Head of caudate nucleus (tissue), 42 donors: Measurements from ENCODE around the gene MAP3K5.
"Not testable (repeated sequence)": the region's sequence is repeated elsewhere in the genome, so short reads cannot be mapped to it uniquely, and the experiment has no call there.

Experiments used
- DNase-seq, 42 donors: peaks; one replicate each; pipeline versions ENCODE4 v3.0.0 to v3.0.0-alpha.2; 2020 to 2021; ENCODE audit warnings: mixed read lengths in 7 of 42
- intact Hi-C: fragments of 100-400 bp; cut with DNase I; formaldehyde crosslinking; loops from one replicate; pipeline ENCODE4 v1.15.0; 2022

The MAP3K5 gene

DNA sequence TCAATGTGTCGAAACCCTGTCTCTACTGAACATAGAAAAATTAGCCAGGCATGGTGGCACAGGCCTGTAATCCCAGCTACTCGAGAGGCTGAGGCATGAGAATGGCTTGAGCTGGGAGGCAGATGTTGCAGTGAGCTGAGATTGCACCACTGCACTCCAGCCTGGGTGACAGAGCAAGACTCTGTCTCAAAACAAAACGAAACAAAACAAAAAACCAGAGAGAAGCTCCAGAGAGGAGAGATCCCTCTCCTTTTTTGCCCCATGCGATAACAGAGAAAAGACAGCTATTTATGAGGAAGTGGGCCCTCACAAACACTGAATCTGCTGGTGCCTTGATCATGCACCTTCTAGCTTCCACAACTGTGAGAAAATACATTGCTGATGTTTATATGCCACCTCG is 31.5 kb downstream of the MAP3K5 start:
- DNase-seq, intact Hi-C loops: not testable (repeated sequence)

DNA sequence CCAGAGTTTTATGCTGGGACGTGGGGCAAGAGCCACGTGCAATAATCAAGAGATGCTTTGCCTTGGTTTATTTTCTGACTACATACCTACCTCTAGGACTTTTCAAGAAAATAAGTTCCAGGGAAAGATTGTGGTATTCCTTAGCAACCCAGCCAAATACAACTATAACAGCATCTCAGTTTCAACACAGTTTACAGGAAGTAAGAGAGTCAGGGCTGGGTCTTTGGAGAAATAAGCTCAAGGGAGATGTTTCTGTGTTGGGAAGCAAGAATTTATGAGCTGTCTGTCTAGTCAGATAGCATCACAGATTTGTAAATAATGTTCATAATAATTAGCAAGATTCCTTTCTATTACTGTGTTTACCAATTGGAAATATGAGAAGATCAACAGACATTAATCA is 35.1 kb downstream of the MAP3K5 start:
- DNase-seq = peak in 1 of 42 donors; percentile 5
- intact Hi-C loops = no loop called here

DNA sequence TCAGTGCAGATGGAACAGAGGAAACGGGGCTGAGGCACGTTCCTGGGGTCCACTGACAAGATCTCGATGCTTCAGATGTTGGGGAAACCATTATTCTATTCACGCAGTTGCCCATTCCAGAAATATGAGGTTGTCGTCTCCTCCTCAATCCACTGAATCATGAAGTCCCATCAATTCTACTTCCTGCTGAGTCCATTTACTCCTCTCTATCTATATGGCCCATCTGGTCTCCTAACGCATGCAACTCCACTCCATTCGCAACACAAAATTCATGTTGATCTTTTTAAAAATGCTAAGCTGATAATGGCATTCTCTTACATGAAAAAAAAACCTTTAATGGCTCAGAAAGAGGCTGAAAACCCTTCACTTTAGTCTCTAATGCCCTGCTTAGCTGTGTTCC is 37.5 kb downstream of the MAP3K5 start:
- DNase-seq = no peak

DNA sequence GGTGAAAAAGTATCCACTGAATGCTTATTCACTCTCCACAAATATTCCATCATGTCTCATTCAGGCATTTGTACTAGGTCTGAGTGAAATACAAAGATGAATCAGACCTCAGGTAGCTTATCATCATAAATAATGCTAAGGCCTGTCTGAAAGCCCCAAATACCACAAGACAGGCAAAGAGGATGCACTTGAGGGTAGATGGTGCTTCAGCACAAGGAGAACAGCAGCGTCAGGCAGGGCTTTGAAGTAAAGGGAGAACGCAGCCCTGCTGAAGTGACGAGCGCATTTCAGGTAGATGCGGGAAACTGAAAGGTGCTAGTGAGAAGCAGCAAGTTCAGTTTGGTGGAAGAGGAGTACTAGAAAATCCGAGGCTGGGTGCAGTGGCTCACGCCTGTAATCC is 38.7 kb downstream of the MAP3K5 start:
- DNase-seq = no peak
- intact Hi-C loops = no loop called here

More for the DNA sequence above, 37.5 kb downstream of the MAP3K5 start:
- intact Hi-C loops = no loop called here

DNA sequence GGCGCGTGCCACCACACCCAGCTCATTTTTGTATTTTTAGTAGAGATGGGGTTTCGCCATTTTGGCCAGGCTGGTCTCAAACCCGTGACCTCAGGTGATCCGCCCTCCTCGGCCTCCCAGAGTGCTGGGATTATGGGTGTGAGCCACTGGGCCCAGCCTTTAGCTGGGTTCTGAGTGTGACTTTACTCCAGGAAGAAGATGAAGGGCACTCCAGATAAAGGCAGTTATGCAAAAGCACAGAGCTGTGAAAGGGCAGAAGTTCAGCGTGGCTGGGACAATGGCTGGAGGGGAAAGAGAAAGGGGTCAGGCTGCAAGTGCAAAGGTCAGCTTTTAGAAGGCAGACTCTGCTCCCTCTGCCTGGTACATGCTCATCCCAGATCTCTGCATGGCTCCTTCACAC is 39.7 kb downstream of the MAP3K5 start:
- peak in 1 of 42 donors; percentile 5 for DNase-seq
- intact Hi-C loops = no loop called here

DNA sequence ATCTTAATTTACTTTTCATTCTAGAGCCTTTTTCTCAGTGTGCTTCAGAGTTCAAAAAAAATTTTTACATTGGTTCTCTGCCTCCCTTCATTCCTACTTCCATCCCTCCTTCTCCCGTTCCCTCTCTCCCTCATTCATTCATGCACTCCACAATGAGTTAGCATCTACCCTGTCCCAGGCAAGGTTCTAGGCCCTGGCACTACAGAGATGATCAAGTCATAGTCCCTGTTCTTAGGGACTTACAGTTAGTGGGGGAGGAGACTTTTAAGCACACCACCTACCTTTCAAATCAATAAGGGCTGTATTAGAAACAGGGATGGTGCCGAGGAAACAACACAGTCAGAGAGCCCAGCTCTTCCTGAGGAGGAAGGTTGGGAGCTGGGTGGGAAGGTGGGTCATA is 40.3 kb downstream of the MAP3K5 start:
- intact Hi-C loops = no loop called here

DNA sequence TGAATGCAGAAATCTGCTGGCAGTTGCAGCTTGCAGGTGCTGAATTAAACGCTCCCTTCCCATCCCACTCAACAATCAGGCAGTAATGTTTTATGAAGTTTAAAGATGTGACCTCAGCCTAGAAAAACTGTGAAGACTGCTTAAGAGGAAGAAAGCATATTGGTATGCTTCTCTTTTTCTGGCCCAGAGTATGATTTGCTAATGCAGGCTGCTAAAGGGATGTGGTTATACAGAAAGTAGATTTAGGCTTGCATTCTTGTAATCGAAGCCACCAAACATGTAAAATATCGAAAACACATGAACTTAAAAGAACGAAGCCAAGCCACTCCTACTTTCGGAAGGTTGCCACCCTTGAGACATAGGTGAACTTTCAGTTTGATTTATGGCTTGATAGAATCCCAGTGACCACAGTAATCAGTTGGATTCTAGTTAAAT is 40.7 kb downstream of the MAP3K5 start:
- no peak for DNase-seq
- intact Hi-C loops = no loop called here

More for the DNA sequence above, 40.3 kb downstream of the MAP3K5 start:
- DNase-seq = no peak

DNA sequence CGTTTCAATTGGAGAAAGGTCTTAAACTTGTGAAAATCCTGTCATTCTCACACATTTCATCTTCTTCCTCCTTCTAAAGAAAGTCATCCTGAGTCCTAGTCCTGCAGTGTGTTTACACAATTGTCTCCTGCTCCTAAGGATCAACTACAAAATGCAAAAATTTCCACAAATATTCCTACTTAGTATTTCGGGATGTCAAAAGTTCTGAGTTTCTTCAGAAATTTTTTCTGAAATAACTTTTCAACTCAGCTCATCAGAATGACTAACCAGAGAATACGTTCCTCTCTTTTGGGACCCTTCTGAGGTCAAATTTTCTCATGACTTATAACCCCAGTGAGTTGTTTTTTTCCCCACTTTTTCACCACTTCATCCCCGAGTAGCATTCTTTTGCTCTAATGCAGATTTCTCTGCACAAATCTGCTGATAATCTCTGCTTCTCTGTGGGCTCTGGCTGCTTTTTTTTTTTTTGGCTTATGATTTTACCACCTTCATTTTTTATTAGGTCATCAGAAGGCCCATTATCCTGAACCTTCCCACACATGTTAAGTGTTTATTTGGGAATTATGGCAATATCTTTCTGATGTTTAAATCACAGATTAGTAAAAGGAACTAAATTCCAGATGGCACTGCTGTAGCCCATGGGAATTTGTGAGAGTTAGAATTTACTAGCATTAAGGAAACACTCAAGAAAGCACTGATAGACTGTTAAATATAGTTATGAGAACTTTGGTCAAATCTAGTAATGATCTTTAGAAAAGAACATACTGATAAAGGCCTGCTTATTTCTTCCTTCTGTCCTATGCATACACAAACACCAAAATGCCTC is 41.4 kb downstream of the MAP3K5 start:
- intact Hi-C loops = no loop called here
- no peak for DNase-seq

DNA sequence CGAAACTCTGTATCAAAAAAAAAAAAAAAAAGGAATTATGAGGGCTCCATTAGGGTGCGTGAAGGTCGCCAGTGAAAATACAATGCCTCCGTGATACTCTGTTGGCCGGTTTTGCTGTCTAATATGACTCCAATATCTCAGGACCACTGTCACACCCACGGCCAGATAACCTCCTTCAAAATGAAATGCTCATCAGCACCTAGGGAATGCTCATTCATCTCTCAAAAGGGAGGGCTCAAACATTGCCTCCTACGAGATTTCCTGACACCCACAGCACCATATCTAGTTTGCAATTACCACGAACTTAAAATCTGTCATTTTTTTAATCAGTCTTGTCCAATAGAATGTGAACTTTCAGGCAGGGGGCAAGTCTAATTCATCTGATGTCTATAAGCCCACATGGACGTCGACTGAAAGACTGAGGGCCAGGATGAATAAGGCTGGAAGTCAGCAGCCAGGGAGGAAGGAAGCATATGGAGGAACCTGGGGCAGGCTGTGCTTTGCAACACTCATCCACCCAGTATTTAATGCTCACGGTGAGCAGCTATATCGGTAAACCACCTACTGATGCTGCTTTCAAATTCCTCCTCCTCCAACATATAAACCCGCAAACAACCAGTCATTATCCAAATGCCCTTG is 42.8 kb downstream of the MAP3K5 start:
- intact Hi-C loops = loop anchor here (5.0 kb wide), 1 partner anchor 38 kb away; no protein-coding TSS in a partner anchor
- peak in 2 of 42 donors; percentile 36 to 53 for DNase-seq

DNA sequence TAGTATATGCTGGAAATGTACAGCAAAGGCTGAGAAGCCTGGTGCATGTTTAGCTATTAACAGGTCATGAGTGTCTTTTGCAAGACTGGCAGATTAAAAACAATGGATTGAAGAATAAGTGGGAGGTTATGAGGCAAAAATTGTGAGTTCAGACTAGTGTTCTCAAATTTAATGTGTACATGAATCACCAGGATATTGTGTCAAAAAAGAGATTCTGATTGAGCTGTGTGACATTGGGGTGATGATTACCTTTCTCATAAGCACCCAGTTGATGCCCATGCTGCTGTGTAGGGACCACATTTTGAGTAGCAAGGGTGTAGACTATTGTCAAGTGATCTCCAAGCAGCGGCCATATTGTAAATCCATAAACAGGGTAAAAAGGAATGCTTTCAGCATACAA is 44.8 kb downstream of the MAP3K5 start:
- intact Hi-C loops = loop anchor here (5.0 kb wide), 1 partner anchor 40 kb away; no protein-coding TSS in a partner anchor

DNA sequence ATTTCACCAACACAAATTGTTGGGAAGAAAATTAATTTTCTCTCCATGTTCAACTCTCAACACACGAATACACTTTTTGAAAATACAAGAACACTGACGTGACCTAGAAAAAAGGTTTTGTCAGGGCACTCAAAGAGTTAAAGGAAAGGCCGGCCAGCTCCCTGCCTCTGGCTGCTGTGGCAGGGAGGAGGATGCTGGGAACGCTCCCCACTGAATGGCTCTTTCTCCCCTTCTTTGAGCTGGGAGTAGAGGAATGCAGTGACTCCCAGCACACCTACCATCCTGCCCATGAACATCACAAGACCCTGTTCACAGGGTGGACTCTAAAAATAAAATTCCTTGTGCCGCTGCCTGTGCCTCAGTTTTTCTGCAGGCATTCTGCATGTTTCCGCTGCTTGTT is 47.0 kb downstream of the MAP3K5 start:
- peak in 10 of 42 donors; percentile 22 to 66 (median 48) for DNase-seq
- intact Hi-C loops = loop anchor here (5.0 kb wide), 1 partner anchor 42 kb away; no protein-coding TSS in a partner anchor

More for the DNA sequence above, 44.8 kb downstream of the MAP3K5 start:
- no peak for DNase-seq

DNA sequence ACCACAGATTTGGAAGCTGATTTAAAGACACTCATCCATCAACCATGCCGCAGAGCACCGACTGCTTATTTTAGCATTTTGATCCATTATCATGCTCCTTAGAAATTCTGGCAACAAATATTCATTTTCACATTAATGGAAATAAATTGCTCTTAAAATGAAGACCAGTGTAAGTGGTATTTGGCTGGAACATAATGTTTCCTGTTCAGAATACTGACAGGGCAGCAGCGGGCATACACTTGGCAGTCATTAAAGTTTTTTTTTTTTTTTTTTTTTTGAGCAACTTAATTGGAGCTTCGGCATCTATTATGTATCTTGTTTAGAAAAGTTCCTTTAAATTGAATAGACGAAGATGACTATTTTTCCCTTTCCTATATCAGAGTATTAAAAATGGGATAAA is 47.4 kb downstream of the MAP3K5 start:
- no peak for DNase-seq
- intact Hi-C loops = loop anchor here (5.0 kb wide), 1 partner anchor 42 kb away; no protein-coding TSS in a partner anchor

DNA sequence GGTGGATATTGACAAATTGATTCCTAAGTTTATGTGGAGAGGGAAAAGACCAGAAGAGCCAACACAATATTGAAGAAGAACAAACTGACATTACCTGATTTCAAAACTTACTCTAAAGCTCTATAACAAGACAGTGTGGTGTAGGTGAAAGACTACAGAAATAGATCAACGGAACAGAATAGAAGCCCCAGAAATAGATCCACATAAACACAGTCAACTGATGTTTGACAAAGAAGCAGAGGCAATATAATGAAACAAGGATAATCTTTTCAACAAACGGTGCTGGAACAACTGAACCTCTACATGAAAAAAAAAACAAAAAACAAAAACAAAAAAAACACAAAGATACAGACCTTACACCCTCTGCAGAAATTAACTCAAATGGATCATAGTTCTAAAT is 50.2 kb downstream of the MAP3K5 start:
- no peak for DNase-seq
- intact Hi-C loops = no loop called here

DNA sequence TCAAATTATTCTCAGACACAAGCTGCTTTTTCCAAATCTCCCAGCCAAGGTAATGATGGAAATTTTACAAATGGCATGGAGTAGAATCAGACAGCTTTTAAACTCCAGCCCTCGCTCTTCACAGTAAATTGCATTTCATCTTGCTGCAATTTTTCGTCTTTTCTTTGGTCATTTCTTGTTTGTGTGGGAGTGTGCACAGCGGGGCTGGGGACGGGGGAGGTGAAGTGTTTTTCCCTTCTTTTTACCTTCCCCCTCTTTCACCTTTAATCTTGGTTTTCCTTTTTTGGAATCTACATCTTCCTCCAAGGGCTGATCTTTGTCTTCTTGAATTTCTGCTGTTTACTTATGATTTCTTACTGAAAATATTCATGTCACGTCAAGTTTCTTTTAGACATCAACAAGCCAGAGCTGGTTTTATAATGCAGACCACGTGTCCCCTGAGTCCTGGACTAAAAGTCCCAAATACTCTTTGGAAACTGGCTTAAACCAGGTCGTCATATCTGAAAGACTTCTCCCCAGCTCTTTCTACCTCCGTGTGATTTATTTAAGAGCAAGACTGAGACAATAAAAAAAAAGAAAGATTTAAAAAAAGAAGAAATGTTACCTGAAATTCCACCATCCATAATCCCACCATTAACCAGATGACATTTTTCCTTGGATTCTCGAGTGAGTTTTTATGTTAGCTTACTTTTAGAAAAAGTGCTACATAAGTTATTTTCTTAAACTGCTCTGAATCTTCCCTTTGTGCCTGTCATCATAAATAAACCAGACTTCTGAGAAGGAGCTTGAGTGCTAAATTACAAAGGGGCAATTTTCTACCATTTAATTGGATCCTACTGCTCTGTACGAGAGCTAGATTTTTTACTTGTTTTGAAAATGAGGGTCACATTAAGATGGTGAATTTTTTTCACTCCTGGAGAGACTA is 52.0 kb downstream of the MAP3K5 start:
- no peak for DNase-seq
- intact Hi-C loops = no loop called here

DNA sequence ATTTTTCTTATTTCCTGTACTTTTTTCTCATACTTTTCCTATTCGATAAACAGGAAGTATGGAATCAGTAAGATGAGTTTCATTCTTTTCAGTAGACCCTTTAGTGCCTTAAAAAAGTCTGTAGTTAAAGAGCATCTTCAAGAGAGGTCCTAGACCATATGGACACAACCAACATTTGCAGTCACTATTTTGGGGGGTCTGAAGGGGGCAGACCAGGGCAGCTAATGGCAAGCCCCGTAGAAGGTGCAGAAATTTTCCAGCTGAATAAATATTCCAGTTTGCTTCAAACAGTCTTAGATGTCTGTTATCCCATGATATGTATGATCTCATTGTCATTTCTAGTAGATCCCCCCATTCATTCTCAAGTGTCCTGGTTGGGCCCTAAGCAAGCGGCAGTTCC is 52.8 kb downstream of the MAP3K5 start:
- intact Hi-C loops = no loop called here
- DNase-seq = no peak

DNA sequence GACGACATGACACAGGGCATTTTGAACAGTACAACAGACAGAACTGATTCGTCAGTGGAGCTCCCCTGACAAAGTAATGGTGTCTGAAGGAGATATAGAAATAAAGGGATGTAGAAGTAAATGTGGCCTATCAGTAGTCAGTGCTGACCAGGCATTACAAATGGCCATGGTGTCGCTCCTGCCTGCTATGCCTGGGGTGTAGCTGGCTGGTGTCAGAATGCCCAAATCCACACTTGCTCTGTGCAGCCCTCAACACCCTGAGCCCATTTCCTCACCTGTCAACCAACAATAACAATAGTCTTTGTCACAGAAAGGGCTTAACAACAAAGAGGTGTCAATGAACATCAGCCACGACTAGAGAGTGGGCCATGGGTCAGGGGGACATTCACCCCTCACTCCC is 53.2 kb downstream of the MAP3K5 start:
- no peak for DNase-seq
- intact Hi-C loops = no loop called here

DNA sequence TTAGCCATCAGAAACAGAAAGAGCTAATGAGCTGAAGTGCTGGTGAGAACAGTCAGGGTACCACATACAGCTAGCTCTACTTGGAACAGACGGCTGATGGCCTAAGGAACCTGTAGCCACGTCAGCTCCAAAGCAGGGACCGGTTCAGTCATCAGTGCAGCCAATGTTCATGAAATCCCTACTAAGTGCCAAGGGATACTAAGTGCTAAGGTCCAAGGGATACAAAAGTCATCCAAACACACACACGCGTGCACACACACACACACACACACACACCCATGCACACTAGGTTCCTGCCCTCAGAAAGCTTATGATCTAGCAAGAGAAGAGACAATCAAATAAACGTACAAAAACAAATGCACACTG is 53.6 kb downstream of the MAP3K5 start:
- DNase-seq = no peak
- intact Hi-C loops = no loop called here

DNA sequence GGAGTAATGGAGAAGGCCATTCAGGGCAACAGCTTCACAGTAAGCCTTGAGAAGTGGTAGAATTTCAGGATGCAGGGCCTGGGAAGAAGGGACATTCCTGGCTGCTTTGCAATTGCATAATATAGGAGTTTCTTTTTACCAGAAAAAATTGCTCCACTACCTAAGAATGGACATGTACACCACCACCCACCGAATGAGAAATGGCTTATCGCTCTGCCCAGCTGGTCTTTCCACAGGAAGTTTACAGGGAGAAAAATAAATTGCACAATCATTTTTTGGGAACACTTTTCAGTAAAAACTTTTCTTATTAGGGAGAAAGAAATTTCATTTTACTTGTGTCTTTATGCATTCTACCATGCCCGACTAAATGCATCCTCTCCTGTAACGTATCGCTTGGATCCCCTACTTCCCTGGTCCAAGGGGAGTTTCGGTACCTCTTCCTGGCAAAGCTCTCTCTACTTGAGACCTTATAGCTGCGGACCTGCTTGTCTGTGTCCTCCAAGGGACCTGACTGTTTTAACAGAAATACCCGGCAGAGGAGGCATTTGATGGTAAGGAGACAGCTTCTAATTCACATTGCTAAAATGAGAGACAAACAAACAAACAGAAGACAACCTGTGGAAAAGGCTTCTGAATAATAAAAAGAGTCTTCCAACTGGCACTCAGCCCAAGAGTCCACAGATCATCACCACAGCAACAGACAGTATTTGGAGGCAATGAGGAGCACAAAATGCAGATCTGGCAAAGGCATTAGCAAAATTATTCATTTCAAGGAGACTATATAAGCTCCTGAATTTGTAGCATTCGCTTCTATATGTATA is 54.2 kb downstream of the MAP3K5 start:
- intact Hi-C loops = no loop called here
- DNase-seq = no peak
